Measurements from ENCODE around the gene C19orf67.

DNA sequence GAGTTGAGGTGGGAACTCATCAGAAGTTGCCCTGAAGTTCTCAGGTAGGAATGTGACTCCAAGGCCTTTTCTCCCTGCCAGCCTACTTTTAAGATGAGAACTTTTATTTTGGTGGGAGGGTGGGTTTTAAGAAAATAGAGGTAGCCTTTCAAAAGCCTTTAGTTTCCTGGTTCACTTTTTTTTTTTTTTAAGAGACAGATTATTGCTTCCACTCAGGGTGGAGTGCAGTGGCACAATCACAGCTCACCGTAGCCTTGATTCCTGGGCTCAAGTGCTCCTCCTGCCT is 3.0 kb downstream of the C19orf67 start:
- TF ChIP-seq, protein P1, sequence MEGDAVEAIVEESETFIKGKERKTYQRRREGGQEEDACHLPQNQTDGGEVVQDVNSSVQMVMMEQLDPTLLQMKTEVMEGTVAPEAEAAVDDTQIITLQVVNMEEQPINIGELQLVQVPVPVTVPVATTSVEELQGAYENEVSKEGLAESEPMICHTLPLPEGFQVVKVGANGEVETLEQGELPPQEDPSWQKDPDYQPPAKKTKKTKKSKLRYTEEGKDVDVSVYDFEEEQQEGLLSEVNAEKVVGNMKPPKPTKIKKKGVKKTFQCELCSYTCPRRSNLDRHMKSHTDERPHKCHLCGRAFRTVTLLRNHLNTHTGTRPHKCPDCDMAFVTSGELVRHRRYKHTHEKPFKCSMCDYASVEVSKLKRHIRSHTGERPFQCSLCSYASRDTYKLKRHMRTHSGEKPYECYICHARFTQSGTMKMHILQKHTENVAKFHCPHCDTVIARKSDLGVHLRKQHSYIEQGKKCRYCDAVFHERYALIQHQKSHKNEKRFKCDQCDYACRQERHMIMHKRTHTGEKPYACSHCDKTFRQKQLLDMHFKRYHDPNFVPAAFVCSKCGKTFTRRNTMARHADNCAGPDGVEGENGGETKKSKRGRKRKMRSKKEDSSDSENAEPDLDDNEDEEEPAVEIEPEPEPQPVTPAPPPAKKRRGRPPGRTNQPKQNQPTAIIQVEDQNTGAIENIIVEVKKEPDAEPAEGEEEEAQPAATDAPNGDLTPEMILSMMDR (IDR thresholded peaks at IDR 0.05; ENCODE audit: low read depth, low read length), result no peak
- TF ChIP-seq POLR2A (IDR thresholded peaks at IDR 0.05; ENCODE audit: extremely low read depth, insufficient read length), result no peak
